Coronary artery (tissue), 2 donors: ENCODE data around the gene GHITM.
"Not testable (repeated sequence)": the region's sequence is repeated elsewhere in the genome, so short reads cannot be mapped to it uniquely, and the experiment has no call there.

ENCODE experiments used
- DNase-seq: peaks from one replicate; pipeline ENCODE4 v3.0.0-alpha.2; 2017; ENCODE audit warnings: low spot score
- H3K27ac ChIP-seq, 2 donors: fragments of 200-600 bp; sonication (generic); one replicate each; pipeline ENCODE4 v1.5.1; 2016 to 2019
- H3K4me3 ChIP-seq: fragments of 200-600 bp; sonication (generic); 2 replicates; pipeline ENCODE4 v1.5.1; 2016; ENCODE audit warnings: mild to moderate bottlenecking, moderate library complexity
- TF ChIP-seq, protein P1 (sequence below): fragments of 200-600 bp; sonication (generic); IDR thresholded peaks from one replicate; pipeline ENCODE4 v1.5.1; 2019; ENCODE audit warnings: antibody characterized with exemption

Gene GHITM

GRCh38 chr10:84160663-84161362 is 21.5 kb downstream of the GHITM start:
- Histone ChIP-seq H3K27ac (no peak overlapping the region), H3K4me3 (no peak overlapping the region)
- no peak for DNase-seq
- TF ChIP-seq, protein P1, sequence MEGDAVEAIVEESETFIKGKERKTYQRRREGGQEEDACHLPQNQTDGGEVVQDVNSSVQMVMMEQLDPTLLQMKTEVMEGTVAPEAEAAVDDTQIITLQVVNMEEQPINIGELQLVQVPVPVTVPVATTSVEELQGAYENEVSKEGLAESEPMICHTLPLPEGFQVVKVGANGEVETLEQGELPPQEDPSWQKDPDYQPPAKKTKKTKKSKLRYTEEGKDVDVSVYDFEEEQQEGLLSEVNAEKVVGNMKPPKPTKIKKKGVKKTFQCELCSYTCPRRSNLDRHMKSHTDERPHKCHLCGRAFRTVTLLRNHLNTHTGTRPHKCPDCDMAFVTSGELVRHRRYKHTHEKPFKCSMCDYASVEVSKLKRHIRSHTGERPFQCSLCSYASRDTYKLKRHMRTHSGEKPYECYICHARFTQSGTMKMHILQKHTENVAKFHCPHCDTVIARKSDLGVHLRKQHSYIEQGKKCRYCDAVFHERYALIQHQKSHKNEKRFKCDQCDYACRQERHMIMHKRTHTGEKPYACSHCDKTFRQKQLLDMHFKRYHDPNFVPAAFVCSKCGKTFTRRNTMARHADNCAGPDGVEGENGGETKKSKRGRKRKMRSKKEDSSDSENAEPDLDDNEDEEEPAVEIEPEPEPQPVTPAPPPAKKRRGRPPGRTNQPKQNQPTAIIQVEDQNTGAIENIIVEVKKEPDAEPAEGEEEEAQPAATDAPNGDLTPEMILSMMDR, result no peak

DNA sequence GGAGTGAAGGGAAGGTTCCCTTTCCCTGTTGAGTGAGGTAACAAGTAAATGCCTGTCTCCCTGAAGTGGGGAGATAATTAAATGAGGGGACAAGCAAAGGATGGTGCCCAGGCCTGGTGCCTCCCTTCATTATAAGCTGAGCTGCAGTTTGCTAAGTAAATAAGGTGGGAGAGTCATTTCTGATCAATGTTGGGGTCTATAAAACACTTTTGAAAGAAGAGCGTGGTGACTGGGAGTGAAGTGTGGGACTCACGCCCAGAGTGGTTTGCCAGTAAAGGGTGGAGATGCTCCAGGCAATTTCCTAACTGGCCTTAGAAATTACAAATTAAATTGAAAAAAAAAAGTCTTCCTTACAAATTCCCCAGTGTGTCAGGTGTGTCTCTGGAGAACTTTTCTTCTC is 24.7 kb downstream of the GHITM start:
- H3K4me3 ChIP-seq, result no peak overlapping the region
- DNase-seq, result no peak
- TF ChIP-seq, protein P1, result no peak
- no peak overlapping the region for H3K27ac ChIP-seq

DNA sequence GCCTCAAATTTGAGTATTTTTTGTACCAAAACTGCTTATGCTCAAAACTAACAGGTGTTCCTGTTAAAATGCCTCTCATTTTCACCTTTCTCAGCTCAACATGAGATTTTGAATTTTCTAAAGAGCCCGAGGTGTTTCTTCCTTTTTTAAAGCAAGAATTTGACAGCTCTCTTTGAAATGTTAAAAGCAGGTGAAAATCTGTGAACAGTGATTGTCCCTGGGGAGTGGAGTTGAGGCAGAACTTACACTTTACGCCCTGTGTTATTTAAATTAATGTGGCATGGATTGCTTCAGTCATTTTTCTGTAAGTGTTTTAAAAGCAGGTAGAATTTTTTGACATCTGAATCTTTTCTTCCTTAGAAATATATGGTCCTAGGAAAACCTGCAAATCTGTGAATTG is 25.1 kb downstream of the GHITM start:
- H3K4me3 ChIP-seq, result no peak overlapping the region
- DNase-seq, result no peak
- TF ChIP-seq, protein P1, result no peak
- no peak overlapping the region for H3K27ac ChIP-seq

DNA sequence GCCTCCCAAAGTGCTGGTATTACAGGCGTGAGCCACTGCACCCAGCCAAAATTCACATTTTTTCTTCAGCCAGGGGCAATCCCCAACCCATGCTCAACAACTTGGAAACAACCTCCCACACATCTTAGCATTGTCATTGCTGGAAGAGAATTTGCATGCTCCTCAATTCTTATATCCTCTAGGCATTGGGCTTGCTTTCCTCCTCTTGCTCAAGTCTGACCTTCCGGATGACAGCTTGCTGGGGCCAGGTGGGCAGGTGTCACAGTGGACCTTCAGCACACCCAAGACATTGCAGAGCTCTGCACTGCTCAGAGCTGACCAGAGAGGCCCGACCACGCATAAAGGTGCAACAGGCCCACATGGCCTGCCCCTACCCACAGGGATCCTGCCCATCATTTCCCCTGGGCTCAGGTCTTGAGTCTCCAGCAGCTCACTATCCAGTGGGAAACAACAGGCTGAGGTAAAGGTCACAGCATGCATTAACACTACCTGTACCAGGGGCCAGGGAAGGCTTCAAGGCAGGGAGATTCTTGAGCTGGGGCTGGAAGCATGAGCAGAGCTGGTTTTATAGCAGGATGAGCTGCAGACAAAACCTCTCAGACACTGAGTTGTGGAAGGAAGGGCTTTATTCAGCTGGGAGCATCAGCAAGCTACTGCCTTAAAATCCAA is 27.4 kb downstream of the GHITM start:
- DNase-seq, result no peak
- Histone ChIP-seq H3K4me3 (no peak overlapping the region), H3K27ac (no peak overlapping the region)
- TF ChIP-seq, protein P1, result no peak

- not testable (repeated sequence) for DNase-seq, H3K4me3 ChIP-seq, H3K27ac ChIP-seq
Observed at GRCh38 chr10:84167289-84167653, 28.0 kb downstream of the GHITM start.

DNA sequence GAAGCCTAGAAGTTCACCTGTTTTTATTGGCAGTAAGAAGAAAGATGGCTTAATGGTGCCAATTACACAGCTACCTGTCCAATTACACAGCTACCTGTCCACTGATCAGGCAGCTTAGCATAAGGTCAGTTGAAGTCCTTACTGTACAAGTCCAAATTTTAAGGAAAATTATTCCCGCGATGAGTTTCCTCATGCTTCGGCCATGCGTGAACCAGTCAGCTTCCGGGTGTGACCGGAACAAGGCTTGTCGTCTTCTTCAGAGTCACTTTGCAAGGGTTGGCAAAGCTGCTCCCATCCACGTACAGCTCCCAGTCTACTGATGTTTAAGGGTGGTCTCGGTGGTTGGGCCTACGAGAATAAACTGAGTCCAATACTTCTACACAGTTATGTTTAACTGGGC is 29.1 kb downstream of the GHITM start:
- not testable (repeated sequence) for H3K27ac ChIP-seq, DNase-seq

GRCh38 chr10:84171237-84171636 is 31.9 kb downstream of the GHITM start:
- not testable (repeated sequence) for H3K4me3 ChIP-seq, H3K27ac ChIP-seq, DNase-seq

More for the DNA sequence above, 29.1 kb downstream of the GHITM start:
- not testable (repeated sequence) for H3K4me3 ChIP-seq

GRCh38 chr10:84171700-84172466 is 32.6 kb downstream of the GHITM start:
- DNase-seq, H3K27ac ChIP-seq, H3K4me3 ChIP-seq: not testable (repeated sequence)
